HT1080 (cell line): Measurements from ENCODE around the gene ATF2. TPM values are rescaled to one million over a fixed set of nuclear protein-coding genes. Genes with fewer than 3 reads are reported as not detected.
A peak's percentile ranks its signal among the peaks of the same experiment; 100 is the strongest.
"Not testable (repeated sequence)": the region's sequence is repeated elsewhere in the genome, so short reads cannot be mapped to it uniquely, and the experiment has no call there.

Experiments used
- DNase-seq: peaks from one replicate; pipeline ENCODE4 v3.0.0-alpha.2; 2015; ENCODE audit warnings: low read depth
- total RNA-seq: library from RNA; depleted of rRNA; stranded (reverse); fragments of >200 nt; shearing (Covaris generic); gene quantifications from 2 replicates; pipeline ENCODE4 v1.2.3, GENCODE V29; 2014

ATF2 gene
- total RNA-seq, 1 experiment from 2014 or later, result 29.8 TPM

DNA sequence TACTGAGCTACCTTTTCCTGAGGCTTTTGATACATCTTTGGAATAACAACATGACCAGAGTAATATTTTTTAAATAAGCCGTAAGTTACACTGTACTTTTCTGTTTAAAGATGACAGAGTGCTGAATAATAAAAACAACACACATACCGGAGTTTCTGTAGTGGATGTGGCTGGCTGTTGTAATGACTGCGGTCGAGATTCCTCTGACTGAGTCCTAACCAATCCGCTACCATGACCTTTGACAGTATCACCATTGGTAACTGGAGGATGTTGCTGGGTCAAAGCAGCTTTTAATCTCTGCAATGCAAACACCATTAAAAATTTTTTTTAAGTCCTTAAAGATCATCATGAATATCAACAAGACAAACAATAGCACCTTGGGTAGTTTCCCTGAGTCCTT is 70.7 kb downstream of the ATF2 start:
- DNase-seq, result peak; percentile 89

DNA sequence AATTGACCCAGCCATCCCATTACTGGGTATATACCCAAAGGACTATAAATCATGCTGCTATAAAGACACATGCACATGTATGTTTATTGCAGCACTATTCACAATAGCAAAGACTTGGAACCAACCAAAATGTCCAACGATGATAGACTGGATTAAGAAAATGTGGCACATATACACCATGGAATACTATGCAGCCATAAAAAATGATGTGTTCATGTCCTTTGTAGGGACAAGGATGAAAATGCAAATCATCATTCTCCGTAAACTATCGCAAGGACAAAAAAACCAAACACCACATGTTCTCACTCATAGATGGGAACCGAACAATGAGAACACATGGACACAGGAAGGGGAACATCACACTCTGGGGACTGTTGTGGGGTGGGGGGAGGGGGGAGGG is 83.9 kb downstream of the ATF2 start:
- DNase-seq, result not testable (repeated sequence)

DNA sequence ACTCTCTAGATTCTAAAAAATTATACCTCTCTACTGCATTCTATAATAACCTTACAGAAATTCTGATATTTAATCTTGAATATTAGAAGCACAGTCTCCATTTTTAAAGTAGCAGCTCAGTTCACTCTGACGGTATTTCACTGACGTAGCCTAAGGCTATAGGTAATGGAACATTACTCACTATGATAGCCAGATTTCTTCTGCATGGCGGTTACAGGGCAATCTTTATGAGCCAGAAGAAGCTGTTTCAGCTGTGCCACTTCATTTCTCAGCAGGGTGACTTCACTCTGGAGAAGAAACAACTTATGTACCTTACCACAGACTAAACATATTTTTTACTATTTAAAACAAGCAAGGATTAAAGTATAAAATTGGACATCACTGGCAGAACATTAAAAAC is 87.5 kb downstream of the ATF2 start:
- no peak for DNase-seq

DNA sequence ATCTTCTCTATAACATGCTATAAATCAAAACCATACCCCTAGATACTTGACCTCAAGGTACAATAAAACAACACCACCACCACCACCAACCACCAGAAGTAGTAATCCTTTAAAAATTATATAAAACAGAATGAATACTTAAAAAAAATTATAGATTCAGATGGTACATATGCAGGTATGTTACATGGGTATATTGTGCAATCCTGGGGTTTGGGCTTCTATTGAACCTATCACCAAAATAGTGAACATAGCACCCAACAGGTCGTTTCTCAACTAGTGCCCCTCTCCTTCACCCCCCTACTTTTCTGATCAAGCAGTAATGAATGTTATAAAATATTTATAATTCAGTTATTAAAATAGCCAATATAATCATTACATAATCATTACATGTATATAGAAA is 91.7 kb downstream of the ATF2 start:
- DNase-seq, result no peak

DNA sequence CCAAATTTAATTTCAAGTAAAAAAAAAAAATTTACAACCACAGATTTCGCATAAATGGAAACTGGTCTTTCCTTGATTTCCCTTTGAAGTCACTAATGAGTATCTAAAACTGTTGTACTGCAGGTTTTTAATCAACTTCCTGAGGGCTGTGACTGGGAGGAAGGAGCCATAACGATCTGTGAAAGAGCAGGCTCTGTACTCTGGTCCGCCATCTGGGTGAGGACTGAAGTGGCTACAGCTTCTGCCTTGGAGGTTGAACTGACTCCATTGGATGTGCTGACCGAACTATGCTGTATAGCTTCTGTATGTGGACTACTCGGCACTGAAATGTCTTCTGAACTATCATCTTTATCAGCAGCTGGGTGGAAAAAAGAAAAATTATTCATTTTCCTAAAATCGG is 93.5 kb downstream of the ATF2 start:
- no peak for DNase-seq

DNA sequence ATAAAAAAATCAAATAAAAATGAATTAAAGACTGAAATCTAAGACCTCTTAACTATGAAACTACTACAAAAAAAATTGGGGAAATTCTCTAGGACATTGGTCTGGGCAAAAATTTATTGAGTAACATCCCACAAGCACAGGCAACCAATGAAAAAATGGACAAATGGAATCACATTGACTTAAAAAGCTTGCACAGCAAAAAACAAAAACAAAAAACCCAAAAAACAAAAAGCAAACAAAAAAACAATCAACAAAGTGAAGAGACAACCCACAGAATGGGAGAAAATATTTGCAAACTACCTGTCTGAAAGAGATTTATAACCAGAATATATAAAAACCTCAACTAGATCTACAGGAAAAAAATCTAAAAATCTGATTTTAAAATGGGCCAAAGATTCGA is 99.5 kb downstream of the ATF2 start:
- DNase-seq, result no peak

DNA sequence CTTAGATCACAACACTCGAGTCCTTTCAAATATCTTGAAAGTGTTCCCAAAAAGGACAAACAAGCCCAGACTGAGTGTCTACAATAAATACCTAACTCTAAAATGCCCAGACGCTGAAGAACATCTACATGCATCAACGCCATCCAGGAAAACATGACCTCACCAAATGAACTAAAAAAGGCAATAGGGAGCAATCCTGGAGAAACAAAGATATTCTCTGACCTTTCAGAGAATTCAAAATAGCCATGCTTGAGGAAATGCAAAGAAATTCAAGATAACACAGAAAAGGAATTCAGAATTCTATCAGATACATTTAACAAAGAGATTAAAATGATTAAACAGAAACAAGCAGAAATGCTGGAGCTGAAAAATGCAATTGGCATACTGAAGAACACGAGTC is 101.6 kb downstream of the ATF2 start:
- DNase-seq, result no peak

DNA sequence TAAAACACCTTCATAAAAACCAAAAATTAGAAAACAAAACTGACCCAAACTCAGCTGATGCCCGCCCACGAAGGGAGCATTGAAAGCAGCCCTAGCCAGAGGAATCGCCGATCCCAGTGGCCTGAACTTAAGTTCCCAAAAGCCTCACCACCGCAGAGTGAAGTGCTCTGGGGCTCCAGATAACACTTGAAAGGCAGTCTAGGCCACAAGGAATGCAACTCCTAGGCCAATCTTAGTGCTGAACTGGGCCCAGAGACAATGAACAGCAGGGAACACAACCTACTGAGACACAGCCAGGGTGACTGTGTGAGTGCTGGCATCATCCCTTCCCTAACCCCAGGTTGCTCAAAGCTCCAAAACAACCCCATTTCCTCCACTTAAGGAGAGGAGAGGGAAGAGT is 103.2 kb downstream of the ATF2 start:
- DNase-seq, result no peak

DNA sequence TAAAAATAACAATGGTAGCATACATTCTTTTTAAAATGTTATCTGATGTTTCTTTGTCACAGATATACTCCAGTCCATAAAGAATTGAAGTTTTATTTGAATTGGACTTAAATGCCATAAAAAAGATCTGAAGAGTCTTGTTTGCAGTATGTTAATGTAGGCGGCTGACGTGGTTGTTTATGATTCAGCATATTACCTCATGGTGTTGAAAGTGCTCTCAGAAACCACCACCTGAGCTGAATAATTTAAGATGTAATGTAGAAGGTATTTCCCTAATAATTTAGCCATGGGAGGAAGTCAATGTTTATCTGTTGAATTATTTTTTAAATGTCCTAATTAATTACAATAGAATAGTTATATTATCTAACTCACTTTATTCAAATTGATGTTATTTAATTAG is 104.3 kb downstream of the ATF2 start:
- no peak for DNase-seq

DNA sequence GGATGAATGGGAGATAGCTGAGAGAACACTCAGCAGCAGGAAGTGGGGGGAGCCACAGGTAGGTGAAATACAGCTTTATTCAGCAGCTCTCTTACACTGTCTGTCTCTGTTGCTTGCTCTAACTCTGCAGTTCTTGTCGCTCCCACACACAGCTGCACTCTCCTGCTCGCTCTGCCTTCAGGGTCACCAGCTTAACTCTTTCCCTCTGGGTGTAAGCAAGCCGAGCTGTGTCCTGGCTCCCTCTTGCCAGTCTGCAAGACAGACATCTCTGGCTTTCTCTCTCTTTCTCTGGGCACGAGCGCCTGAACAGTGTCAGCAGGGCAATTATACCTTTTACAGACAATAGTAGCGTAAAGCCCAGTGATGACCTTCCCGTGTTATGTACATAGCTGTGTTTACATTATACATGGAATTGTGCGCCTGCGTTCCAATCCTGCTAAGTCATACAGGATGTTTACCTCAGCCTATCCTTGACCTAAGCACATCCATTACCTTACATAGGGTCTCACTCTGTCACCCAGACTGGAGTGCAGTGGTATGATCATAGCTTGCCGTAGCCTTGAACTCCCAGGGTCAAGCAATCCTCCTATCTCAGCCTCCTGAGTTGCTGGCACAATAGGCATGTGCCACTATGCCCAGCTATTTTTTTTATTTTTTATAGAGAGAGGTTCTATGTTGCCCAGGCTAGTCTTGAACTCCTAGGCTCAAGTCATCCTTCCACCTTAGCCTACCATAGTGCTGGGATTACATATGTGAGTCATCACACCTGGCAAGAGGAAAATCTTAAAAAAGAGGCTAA is 105.0 kb downstream of the ATF2 start:
- DNase-seq, result no peak

DNA sequence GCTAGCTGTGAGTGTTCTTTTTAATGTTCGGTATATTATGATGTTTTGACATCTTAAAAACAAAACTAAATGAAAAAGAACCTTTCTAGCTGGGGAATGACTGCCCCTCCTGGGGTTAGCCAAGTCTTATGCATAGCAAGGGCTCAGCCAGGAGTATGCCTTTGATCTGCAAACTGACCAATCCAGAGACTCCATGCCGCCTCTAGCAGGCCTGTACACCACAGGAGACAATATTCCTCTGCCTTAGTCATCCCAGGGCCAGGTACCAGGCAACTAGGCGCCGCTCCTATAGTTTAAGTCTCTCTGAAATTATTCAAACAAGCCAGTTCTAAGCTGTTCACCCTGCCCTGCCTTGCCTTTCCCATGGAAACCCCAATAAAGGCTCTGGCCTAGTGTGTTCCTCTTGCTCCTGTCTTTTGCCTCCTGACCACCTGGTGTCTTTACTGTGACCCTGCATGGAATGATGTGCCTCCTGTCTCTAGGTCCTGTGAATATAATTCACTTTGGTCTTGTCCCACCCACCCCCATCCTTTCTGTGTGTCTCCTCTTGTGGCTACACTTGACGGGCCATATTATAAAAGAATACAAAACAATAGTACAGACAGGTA is 110.8 kb downstream of the ATF2 start:
- DNase-seq, result no peak

DNA sequence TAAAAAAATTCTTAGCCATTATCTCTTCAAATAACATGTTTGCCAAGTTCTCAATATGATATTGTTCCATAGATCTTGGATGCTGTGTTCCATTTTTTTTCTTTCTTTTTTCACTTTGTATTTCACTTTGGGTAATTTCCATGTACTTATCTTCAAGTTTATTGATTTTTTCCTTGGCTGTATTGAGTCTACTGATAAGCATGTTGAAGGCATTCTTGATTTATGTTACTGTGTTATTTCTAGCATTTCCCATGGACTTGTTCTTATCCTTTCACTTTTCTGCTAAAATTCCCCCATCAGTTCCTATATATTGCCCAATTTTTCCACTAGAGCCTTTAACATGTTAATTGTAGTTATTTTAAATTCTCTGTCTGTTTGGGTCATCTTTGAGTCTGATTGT is 112.0 kb downstream of the ATF2 start:
- DNase-seq, result no peak

DNA sequence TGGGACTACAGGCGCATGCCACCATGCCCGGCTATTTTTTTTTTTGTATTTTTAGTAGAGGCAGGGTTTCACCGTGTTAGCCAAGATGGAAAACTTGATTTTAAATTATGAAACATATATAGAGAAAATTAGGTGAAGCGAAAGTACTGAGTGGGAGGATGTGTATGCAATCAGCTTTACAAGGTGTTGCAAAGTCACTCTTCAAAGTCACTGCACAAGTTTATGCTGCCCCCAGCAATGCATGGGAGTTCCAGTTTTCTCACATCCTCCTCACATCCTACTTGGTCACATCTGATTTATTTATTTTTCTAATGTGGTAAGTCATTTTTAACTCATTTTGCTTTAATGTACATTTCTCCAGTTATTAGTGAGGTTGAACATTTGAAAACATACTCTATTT is 113.7 kb downstream of the ATF2 start:
- no peak for DNase-seq

DNA sequence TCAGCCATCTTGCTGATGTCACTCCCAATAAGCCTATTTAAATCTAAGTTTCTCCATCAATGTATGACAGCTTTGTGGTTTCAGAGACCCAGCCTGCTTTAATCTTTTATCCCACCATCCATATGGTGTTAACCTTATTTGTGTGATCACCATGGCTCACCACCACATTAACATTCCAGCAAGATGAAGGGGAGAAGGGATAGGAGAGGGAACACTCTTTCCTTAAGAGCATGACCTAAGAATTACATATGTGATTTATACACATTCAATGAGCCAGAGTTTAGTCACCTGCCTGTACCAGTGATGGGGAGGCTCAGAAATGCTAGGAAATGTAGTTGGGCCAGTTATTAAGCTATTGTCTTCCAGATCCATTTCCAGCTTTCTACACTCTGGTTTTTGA is 118.3 kb downstream of the ATF2 start:
- peak; percentile 33 for DNase-seq

DNA sequence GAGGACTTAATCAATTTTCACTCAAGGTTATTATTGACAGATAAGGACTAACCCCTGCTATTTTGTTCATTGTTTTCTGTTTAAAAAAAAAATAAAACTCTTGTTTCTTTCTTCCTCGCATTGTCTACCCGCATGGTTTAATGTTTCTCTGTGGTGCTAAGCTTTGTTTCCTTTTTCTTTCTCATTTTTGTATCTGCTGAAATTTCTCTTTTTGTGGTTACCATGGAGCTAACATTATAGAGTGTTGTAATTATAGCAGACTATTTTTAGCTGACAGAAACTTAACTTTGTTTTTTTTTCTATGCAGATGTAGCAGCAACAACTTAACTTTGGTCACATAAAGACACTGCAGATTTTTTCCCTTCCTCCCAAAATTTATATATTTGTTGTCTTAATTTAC is 119.7 kb downstream of the ATF2 start:
- no peak for DNase-seq

DNA sequence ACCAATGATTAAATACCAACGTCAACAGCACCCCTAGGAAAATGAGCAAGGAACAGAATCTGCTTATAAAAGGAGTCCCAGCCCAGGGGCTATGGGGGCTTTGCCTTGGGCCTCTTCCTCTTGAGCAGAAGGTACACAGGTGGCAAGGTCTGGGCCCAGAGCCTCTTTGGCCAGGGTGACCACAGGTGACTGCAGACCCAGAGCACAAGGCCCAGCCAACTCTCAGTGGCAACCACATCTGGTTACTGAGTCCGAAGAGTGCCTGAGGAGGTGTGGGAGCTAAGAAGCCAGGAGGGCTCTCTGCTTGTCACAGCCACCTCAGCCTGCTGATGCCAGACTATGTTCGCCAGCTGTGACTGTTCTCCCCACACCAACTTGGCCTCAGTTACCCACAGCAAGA is 128.5 kb downstream of the ATF2 start:
- DNase-seq, result no peak

DNA sequence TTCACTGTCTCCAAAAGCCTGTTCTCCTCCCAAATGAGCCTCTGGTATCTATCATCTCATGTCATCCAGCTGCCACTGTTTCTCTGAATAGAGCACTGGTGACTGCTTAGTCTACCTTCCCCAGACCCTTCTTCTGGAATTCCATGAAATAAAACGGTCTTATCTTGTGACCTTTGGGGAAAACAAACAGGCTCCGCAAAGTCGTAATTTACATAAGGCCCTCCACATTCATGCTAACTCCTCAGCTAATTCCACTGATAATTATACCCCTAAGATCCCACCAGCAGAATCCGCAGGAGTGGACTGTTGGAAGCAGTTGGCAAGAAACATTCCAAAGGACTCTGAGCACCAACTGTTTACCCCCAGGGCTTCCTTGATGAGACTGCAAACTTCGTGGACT is 129.0 kb downstream of the ATF2 start:
- DNase-seq, result no peak

DNA sequence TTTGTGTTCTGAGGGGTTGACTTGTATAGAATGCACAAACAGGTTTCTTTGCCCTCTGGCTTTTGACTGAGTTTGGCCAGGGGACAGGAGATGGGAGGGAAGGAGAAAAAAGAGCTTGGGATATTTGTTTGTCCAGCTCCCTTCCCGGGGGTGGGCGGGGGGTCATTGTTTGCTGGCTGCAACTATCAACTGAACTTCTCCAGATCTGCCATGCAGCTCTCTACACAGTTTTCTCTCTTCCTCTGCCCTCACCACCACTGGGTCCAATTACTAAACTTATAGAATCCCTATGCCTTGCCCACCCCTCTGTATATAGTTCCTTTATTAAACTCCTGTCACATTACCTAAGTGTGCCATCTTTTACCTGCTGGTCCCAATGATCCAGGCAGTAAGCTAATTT is 130.1 kb downstream of the ATF2 start:
- DNase-seq, result no peak

DNA sequence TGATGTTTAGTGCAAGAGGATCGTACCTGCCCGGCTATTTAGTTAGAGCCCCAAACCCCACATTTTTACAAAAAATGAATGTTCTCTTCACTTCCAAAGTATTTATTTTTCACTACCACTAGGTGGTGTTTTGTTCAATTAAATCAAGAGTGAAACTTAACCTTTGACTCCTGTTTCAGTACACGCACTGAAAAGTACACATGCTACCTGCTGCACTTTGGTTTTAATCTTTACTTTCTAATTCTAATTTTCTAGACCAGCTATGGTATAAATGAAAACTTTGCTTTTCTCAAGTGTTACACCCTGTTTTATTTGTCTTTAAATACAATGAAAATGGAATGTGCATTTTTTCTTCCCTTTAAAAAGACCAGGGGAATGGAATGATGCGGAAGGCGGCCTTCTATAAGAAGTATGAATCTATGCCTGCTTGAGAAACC is 131.4 kb downstream of the ATF2 start:
- peak; percentile 24 for DNase-seq

DNA sequence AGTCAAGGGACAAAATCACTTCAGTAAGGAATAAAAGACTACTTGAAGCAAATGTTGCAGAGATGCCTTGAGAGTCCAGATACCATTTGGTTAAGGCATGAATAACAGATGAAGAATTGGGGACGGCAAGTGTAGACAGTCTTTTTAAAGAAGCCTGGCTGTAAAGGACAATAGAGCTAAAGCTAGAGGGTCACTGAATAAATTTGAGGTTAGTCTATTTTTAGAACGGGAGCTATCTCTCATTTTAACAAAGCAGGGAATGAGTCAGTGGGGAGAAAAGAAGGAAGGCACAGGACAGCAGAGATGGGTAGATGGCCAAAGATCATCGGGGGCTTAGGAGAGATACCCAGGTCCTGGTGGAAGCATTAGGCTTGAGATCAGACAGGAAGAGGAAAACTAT is 132.2 kb downstream of the ATF2 start:
- DNase-seq, result no peak

DNA sequence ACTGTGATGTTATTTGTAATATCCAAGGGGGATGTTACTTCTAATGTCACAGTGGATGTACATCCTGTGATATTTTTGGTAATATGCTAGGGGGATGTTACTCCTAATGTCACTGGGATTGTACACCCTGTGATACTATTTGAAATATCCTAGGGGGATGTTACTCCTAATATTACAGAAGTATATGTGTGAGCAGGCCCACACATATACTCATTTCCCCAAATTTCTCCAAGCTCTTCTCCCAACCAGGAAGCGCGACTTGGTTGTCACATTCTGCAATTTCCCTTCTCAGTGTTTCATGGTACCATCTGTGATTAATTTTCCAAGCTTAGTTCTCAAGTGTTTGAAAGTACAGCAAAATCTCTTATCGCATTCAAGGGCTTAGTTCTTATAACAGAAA is 133.3 kb downstream of the ATF2 start:
- no peak for DNase-seq

DNA sequence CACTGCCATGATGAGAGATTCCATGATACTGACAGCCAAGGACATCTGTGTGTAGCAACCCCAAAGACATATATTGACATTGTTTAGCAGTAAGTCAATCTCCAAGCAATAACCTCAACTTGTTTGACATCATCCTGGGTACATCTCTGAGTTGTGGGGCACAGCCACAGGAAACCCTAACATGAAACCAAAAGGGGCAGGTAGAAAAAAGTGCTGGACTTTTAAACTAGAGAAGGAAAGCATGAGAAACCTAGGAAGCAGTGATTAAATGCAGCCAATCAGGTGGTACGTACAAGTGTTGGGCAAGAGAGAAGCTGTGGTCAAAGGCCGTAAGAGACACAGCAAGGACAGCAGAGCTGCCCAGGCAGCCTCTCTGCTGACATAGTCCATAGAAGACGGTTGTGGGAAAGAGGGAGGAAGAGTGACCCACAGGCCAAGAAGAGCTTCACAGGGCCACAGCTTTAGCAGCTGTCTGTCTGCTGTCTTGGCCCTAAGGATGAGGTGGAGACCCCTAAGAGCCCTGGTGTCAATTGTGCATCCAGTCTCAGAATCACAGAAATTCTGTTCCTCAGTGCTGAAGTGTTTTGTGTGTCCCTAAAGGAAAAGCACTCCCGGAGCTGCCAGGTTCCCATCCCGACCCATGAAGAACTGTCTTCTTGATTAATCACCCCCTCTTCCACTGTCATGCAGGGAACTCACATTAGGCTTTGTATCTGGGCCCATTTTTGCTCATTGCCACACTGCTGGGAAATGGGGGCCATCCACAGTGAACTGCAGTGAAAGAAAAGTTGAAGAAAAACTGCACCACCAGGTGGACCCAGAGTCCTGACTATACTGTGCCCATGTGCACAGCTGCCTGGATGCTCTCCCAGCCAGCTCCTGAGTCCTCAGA is 137.4 kb downstream of the ATF2 start:
- DNase-seq, result peak; percentile 49
